HG03103 (cell line): ENCODE data around the gene SYCP2.

ENCODE experiments used
- ATAC-seq: cut with Tn5 transposase; IDR thresholded peaks from one replicate; pipeline ENCODE4 v1.9.1; 2021; ENCODE audit warnings: low read depth; ENCODE audit not compliant: unreplicated experiment

Gene SYCP2

DNA sequence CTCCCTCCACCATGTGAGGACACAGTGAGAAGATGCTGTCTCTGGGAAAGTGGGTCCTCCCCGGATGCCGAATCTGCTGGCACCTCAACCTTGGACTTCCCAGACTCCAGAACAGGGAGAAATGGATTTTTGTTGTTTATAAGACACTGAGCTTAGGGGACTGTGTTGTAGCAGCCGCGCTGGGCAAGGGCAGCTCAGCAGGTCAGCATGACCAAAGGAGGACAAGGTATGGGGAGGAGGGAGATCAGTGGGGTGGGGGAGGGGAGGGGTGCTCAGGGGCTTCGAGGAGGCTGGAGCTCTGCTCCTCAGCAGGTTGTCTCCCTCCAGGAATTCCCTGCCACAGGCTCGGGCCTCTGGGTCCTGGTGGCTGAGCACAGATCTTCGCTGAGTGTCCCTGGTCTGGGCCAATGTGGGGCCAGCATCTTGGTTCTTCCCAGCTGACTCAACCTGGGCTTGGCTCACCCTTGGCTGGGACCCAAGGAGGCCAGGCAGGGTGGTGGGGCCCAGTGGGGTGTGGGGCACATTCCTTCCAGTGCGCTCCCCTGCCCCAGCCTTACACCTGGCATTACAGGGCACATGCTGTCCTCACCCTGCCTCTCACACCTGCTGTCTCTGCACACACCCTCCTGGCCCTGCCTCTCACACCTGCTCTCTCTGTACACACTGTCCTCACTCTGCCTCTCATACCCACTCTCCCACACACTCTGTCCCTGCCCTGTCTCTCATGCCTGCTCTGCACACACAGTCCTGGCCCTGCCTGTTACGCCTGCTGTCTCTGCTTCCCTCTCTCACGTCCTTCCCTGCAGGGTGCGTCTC is 107.3 kb downstream of the SYCP2 start:
- no peak for ATAC-seq

DNA sequence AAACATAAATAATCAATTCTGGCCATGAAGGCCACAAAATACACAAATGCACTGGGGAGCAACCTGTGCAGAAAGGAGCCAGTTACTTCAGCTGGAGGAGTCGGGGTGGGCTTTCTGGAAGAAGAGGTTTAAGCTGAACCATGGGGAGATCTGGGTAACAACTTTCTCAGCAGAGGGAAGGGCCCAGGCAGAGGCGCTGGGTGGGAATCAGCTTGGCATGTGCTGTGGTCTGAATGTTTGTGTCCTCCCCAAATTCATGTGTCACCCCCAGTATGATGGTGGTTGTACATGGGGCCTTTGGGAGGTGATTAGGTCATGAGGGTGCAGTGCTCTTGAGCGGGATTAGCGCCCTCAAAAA is 107.9 kb downstream of the SYCP2 start:
- ATAC-seq: no peak

DNA sequence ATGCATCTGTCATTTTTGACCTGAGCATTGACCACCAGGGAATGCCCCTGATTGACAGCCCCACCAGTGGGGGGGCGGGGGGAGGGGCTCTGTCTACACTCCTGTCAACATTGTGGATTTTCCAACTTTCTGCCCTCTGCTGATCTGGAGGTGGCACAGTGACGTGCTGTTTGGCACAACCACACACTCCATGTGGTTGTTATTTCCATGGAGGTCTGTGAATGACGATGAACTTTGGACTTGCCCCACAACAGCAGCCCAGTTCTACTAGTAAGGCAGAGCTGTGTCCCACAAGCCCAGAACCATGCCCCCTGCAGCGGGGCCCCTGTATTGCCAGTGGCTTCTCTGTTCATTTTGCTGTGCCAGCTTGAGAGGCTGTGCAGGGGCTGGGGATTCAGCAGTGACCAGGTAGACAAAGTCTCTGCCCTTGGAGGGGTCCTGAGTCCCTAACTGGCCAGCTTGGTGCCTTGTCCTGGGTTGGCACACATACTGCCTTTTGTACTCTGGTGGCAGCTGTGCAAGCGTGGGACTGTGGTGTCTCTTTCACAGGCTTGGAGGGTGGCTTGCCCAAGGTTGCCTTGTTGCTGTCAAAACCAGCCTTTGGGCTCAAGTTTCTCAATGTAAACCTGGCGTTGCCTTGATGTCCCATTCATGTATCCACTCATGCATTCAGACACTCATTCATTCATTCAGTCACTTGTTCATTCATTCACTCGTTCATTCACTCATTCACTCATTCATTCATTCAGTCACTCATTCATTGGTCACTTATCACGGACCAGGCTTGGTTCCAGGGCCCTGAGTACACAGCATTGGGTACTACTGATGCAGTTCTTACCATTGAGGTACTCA is 108.5 kb downstream of the SYCP2 start:
- ATAC-seq: no peak

DNA sequence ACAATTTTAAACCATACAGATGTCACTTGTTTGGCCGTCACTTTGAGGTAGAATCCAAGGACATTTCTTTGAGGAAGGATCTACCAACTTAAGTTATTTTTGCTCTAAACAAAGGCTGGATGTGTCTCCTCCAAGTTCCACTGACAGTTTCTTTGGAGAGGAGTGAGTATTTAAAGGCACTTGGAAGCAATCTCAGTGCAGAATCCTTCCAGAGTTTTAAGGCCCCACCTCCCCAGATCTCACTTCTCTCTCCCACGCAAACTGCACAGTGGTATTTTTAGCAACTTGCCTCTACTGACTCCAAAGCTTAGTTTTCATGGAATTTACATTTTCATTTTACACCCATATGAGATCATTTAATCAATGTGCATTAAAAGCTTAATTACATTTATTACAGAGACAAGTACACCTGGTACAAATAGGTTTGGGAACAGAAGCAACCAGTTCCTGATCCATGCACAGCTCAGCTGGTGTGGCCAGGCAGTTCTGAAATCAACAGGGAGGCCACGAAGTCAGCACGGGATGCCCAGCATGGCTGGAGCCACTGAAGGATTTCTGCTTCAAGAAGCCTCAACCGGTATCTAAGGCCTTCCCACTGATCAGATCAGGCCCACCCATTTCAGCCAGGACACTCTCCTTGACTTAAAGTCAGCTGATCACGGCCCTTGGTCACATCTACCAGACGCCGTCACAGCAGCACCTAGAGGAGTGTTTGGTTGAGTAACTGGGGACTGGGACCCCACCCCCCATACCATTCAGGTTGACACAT is 109.8 kb downstream of the SYCP2 start:
- ATAC-seq: no peak

DNA sequence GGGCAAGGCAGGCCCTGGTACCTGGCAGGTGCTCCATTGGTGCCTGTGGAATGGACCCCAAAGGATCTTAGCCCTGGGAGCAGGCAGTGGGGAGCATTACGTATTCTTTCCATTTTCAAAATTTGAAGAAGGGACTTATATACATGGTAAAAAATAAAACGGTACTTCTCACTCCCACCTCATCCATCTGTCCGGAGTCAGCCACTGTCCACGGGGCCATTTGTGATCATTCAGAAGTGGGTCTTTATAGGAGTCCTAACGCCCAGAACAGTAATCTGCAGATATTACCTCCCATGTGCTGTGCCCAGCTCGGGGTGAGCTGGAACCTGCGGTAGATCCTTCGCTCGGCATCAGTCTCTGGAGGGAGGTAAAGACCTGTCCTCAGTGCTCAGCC is 110.4 kb downstream of the SYCP2 start:
- no peak for ATAC-seq

DNA sequence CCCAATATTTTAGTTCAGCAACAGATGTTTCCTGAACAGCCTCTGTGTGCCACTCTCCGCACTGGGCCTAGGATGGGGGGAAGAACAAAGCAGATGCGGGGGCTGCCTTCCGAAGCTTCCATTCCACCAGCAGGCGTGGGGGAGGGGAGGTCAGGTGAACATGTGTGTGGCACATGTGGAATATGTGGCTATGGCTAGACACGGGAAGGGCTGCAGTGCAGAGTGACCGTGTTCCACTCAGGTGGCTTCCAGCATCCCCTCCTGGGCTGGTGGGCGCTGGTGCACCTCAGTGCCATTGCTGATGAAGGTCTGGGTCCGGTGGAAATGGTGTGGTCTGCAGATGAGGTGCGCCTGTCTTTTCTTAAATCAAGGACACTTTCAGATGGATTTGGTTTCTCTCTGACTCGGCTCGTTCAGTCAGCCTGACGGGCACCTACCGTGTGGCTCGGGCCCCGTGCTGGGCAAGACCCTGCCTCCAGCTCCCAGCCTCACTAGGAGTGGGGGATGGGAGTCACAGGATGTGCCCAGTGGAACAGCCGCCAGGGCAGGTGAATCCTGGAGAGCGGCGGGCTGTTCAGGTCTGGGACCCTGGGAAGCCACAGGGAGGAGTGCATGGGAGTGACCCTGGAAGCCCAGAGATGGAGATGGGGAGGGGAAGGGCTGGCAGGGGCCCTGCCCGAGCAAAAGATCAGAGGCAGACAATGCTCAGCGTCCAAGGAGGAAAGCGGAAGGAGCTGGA is 111.0 kb downstream of the SYCP2 start:
- ATAC-seq: no peak

DNA sequence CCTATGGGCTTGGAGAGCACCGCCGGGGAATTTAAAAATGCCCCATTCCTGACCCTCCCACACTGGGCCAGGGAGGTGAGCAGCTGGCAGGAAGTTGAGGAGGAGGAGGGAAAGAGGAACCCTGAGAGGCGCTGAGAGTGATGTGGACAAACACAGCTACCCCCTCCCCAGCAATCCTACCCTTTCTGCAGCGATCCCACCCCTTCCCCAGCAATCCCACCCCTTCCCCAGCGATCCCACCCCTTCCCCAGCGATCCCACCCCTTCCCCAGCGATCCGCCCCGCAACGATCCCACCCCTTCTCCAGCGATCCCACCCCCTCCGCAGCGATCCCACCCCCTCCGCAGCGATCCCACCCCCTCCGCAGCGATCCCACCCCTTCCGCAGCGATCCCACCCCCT is 111.6 kb downstream of the SYCP2 start:
- ATAC-seq: no peak

DNA sequence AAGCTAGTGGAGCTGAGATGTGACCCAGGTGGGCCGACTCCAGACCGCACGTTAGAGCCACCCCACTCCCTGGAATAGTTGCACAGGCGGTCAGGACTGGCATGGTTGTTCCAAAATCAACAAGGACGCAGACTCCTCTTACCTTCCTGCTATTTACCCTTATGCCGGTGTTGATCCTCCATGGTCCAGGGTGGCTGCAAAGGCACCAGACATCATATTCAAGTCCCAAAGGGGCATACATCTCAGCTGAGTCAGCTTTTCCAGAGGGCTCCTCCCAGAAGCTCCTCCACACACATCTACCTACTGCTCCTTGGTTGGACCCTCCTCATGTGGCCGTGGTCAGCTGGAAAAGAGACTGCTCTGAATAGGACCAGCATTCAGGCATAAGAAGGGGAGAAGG is 112.2 kb downstream of the SYCP2 start:
- ATAC-seq: no peak

DNA sequence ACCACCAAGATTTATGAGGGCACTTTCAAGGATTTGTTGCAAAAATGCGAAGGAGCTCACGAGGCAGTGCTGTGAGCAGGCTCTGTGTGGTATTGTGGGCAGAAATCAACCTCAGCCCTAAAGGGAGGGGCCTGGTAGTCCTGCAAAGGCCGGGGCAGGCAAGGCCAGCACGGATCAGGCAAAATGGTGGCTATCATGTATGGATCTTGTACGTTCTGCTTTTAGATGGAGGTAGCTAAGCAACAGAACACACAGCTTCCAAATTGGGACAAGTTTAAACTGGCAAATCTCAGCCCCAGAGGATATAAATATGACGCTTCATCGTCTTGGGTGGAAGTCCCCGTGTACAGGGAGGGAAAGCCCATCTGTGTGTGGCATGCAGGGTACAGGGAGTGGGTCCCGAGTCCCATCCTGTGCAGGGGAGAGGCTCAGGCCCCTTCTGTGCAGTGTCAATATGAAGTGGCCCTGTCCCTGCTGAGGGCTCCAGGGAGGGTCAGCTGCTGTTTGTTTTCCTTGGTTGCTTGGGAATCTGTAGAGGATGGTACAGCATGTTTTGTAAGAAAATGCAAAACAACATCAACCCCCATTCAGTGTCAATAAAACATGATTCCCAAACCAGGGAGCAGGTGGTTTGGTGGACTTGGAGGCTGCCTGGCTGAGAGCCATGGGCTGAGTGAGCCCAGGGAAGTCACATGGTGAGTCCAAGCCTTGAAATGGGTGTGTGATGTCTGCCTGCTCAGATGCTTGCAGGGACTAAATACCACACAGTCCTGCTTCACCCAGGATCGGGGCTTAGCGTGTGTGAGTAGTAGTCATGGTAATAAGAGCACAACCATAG is 113.0 kb downstream of the SYCP2 start:
- no peak for ATAC-seq

DNA sequence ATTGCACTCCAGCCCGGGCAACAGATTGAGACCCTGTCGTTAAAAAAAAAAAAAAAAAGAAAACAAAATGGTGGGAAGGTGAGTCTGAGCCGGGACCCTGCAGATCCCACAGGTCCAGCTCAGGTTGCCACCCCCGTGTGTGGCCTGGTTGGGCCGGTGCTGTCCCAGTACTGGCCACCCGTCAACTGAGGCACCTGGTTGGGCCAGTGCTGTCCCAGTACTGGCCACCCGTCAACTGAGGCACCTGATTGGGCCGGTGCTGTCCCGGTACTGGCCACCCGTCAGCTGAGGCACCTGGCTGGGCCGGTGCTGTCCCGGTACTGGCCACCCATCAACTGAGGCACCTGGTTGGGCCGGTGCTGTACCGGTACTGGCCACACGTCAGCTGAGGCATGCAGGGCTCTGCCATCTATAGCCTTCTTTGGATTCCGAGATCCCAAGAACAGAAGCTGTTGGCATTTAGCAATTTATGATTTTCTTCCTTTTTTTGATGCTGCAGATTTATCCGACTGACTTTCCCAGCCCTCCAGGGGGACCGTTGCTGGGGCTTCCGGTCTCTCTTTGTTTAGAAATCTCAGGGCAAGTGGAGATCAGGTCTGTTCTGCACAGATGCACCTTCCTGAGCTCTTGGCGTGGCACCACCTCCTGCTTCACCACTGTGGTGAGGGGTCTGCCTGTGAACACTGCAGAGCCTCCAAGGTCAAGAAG is 113.8 kb downstream of the SYCP2 start:
- ATAC-seq: no peak

DNA sequence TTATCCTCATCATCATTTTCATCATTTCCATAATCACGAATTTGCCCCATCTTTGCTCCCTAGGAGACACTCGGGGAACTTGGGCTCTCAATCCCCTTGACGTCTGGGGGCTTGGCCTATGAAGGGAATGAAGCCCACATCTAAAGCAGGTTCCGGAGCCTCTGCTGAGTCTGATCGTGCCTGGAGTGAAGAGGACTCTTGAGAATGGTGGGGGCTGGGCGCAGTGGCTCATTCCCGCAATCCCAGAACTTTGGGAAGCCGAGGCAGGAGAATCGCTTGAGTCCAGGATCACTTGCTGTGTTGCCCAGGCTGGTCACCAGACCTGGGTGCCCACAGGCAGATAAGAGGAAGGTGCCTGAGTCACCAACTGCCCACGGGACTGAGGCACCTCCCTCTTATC is 114.5 kb downstream of the SYCP2 start:
- no peak for ATAC-seq

DNA sequence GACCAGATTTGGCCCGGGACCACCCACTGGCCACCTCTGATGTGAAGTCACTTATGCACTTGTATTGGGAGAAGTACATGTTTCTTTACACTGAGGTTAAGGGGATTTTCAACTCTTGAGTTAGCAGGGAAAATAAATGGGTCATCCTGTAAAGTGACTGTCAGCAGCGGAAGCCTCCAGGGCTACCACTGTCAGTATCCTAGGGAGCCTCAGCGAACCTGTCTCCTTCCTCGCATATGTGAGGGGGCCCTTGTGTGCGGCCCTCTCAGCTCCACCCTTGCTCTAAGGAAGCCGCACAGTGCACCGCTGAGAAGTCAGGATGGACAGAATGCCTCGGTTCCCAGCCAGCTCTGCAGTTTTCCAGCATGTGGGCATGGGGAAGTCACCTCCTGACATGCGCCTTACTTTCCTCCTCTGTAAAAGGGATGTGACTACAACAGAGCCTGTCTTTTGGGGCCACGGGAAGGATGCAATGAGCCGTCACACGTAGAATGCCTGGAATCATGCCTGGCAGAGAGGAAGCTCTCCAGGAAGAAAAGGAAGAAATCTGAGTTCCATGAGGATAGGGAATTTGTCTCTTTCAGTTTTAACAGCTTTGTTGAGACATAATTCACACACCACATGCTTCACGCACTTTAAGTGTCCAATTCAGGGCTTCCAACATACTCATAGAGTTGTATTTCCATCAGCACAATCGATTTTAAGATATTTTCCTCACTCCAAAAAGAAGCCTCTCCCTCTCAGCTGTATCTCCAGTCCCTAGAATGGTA is 115.4 kb downstream of the SYCP2 start:
- no peak for ATAC-seq

DNA sequence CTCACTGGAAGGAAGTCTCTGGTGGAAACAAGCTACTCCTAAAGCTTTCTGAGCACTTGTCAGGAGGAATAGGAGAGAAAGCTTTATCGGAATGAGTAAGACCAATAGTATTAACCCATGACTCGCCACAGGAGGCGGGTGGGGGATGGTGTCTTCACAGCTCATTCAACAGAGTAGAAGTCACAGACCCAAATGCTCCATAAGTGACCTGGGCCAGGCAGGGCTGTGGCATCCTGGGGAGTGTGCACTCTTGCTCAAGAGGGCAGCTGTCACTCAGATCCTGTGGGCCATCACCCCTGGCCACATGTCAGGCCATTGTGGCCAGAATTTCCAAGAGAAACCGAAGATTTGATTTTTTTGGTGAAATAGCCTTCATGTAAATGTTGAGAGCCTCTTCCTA is 116.0 kb downstream of the SYCP2 start:
- ATAC-seq: no peak

DNA sequence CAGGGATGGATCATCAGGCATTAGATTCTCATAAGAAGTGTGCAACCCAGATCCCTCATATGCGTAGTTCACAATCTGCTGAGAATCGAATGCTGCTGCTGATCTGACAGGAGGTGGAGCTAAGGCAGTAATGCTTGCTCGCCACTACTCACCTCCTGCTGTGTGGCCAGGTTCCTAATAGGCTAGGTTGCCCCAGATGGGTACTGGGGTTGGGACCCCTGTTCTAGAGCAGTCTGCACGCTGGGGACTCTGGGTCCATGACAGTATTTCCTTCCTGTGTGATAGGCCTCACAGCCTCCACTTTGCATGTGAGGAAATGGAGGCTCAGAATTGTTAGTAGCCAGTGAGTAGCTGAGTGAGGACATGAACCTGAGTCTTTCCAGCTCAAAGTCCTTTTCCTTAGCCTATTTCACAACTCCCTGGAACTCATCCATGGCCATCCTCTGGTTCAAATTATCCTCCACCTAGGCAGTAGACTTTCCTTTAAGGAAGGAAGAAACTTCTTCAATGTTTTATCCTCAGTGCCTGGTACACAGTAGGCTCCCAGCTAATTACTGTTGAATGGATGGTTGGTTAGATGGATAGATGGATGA is 117.2 kb downstream of the SYCP2 start:
- ATAC-seq: no peak

DNA sequence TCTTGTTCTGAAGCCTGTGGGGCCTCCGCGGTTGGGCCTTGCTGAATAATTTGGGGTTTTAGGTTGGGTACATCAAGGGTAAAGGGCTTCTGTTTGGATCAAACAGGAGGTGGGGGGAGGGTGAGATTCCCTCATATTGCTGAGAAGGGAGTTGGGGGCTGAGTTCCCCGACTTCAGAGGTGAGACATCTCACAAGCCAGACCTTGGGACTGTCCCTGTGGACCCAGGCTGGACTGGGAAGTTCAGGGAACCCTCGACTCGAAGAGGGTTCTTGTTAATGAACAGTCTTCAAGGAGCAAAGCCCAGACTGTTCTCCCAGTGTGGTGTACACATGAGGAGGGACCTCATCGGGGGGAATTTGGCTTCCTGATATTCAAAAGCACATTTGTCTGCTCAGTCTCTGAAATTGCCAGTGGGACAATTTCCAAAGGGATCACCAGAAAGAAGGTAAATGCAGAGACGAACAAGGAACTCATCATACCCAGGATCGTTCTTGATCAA is 118.5 kb downstream of the SYCP2 start:
- ATAC-seq: no peak

DNA sequence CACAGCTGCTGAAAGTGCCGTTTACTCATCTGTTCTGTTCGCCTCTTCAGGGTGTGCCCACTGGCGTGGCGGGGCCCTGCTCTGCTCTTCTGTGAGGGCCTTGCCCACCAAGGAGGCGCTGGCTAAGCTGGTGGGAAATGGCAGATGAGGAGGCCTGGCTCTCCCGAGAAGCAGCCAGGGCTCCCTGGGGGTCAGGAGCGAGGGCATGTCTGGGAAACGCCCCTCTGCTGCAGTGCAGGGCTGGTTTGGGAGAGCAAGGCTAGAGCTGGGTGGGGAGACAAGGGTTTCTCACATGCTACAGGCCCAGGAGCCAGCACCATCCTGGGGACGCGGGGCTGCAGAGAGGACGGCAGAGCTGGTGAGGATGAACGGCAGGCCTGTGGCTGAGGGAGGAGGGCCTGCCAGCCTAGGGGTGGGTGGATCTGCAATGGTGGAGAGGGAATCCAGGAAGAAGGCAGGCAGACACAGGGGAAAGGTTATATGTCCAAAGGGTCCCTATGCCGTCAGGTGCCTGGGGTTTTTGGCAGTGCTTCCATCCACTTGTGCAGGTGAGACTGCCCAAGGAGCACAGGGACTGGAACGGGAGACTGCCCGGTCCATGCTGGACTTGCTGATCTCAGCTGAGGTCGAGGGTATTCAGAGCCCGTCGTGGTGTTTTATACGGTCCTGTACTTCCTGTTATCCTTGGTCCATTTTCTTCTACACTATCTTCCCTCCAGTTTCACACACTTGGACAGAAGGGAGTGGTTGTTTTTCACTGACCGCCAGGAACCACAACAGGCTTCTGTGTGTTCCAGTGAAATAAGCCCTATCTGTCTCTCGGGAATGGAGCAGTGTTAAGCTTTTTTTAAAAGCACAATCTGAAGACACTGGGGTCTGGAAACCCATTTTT is 119.2 kb downstream of the SYCP2 start:
- ATAC-seq: no peak
